T-helper 1 cell treated with Interleukin-12 subunit alpha and Interleukin-12 subunit beta and Interleukin-4 antibody, amounts not matched to agents 30 ng/mL and 1 ng/mL, for 36 hours (primary cell): ENCODE measurements around the gene SPTBN1. TPM values are rescaled to one million over a fixed set of nuclear protein-coding genes. Genes with fewer than 3 reads are reported as not detected.
"Not testable (repeated sequence)": the region's sequence is repeated elsewhere in the genome, so short reads cannot be mapped to it uniquely, and the experiment has no call there.

Experiments
- intact Hi-C: fragments of 100-400 bp; cut with micrococcal nuclease; formaldehyde crosslinking; loops from one replicate; pipeline ENCODE4 v1.15.1; 2024
- total RNA-seq: library from RNA; stranded (reverse); gene quantifications from 2 replicates; pipeline ENCODE4 v1.2.3, GENCODE V29; 2022

Gene SPTBN1
- total RNA-seq, 1 donor from 2014 or later, result 186 TPM

GRCh38 chr2:54681416-54681815 lies 225.3 kb downstream of the SPTBN1 start:
- intact Hi-C loops, result loop anchor here (2.0 to 5.0 kb wide), 3 partner anchors 23 to 371 kb away; partner anchors contain the start of gene RTN4

- intact Hi-C loops, result loop anchor here (1.0 to 5.0 kb wide), 2 partner anchors 10 to 369 kb away; partner anchors contain the start of gene RTN4
Observed at GRCh38 chr2:54683596-54683995, 227.5 kb downstream of the SPTBN1 start.

GRCh38 chr2:54685263-54685775 lies 229.2 kb downstream of the SPTBN1 start:
- intact Hi-C loops, result no loop called here

- intact Hi-C loops, result loop anchor here (1.0 kb wide), 1 partner anchor 7 kb away; no protein-coding TSS in a partner anchor
Observed at GRCh38 chr2:54687595-54688152, 231.5 kb downstream of the SPTBN1 start.

- intact Hi-C loops, result no loop called here
Observed at GRCh38 chr2:54691445-54692135, 235.5 kb downstream of the SPTBN1 start.

GRCh38 chr2:54692556-54692955 lies 236.4 kb downstream of the SPTBN1 start:
- intact Hi-C loops, result no loop called here

GRCh38 chr2:54695378-54695777 lies 239.3 kb downstream of the SPTBN1 start:
- intact Hi-C loops, result no loop called here

GRCh38 chr2:54697934-54698333 lies 241.8 kb downstream of the SPTBN1 start:
- intact Hi-C loops, result no loop called here

GRCh38 chr2:54698926-54699325 lies 242.8 kb downstream of the SPTBN1 start:
- intact Hi-C loops, result not testable (repeated sequence)

GRCh38 chr2:54699665-54700064 lies 243.5 kb downstream of the SPTBN1 start:
- intact Hi-C loops, result no loop called here

GRCh38 chr2:54701029-54701428 lies 244.9 kb downstream of the SPTBN1 start:
- intact Hi-C loops, result no loop called here

- intact Hi-C loops, result loop anchor here (1.0 to 2.0 kb wide), 7 partner anchors 23 to 597 kb away; no protein-coding TSS in a partner anchor
Observed at GRCh38 chr2:54704238-54704637, 248.1 kb downstream of the SPTBN1 start.

- intact Hi-C loops, result loop anchor here (1.0 to 2.0 kb wide), 7 partner anchors 24 to 598 kb away; no protein-coding TSS in a partner anchor
Observed at GRCh38 chr2:54704688-54705605, 248.8 kb downstream of the SPTBN1 start.

- intact Hi-C loops, result no loop called here
Observed at GRCh38 chr2:54706622-54707021, 250.5 kb downstream of the SPTBN1 start.

GRCh38 chr2:54708584-54709335 lies 252.6 kb downstream of the SPTBN1 start:
- intact Hi-C loops, result loop anchor here (1.0 kb wide), 1 partner anchor 14 kb away; no protein-coding TSS in a partner anchor

- intact Hi-C loops, result loop anchor here (1.0 kb wide), 1 partner anchor 13 kb away; no protein-coding TSS in a partner anchor
Observed at GRCh38 chr2:54709336-54709809, 253.2 kb downstream of the SPTBN1 start.

GRCh38 chr2:54710216-54710615 lies 254.1 kb downstream of the SPTBN1 start:
- intact Hi-C loops, result no loop called here

GRCh38 chr2:54712516-54712915 lies 256.4 kb downstream of the SPTBN1 start:
- intact Hi-C loops, result no loop called here

- intact Hi-C loops, result loop anchor here (1.0 kb wide), 1 partner anchor 745 kb away; the partner anchor contains the start of gene PSME4
Observed at GRCh38 chr2:54714996-54715395, 258.9 kb downstream of the SPTBN1 start.

- intact Hi-C loops, result no loop called here
Observed at GRCh38 chr2:54716375-54716774, 260.2 kb downstream of the SPTBN1 start.
